ENCODE results near the gene FASTKD1. TPM values are rescaled to one million over a fixed set of nuclear protein-coding genes. Genes with fewer than 3 reads are reported as not detected.
A peak's percentile ranks its signal among the peaks of the same experiment; 100 is the strongest.
"Not testable (repeated sequence)": the region's sequence is repeated elsewhere in the genome, so short reads cannot be mapped to it uniquely, and the experiment has no call there.

The FASTKD1 gene
- total RNA-seq, 1 donor from 2014 or later = 27.1 TPM

GRCh38 chr2:169573974-169574299 is 272 bp upstream of the FASTKD1 start:
- ChIA-PET CTCF (interaction anchor here (1.7 kb wide), 1 partner anchor 10 kb away, joined by 7 read pairs; the partner anchor contains the start of gene PPIG), POLR2A (interaction anchor here (0.7 to 2.3 kb wide), 3 partner anchors 11 to 253 kb away, joined by 3 to 29 read pairs (median 3); partner anchors contain the start of genes PPIG and UBR3)
- Mint-ChIP-seq H3K36me3 (ENCODE audit: low read depth) (peaks cover 12% of the 10 kb centered on the region), H3K27me3 (no peaks in the 10 kb centered on the region), H3K9me3 (no peaks in the 10 kb centered on the region), H3K4me3 (peak overlapping the region; percentile 98), H3K27ac (peak overlapping the region; percentile 81), H3K4me1 (peaks cover 10% of the 10 kb centered on the region)
- DNase-seq = no peak
- intact Hi-C loops (cut with micrococcal nuclease) = loop anchor here (1.0 to 10.0 kb wide), 7 partner anchors 10 to 253 kb away; partner anchors contain the start of genes BBS5, CFAP210, LRP2 and PHOSPHO2
- ATAC-seq (ENCODE audit: low read depth) = no peak
- TF ChIP-seq CTCF (IDR thresholded peaks at IDR 0.05) = no peak

GRCh38 chr2:169572821-169573159 is 875 bp downstream of the FASTKD1 start:
- no peaks in the 10 kb centered on the region for H3K27me3 Mint-ChIP-seq

GRCh38 chr2:169572189-169572588 is 1.5 kb downstream of the FASTKD1 start:
- Mint-ChIP-seq H3K36me3 (ENCODE audit: low read depth) (peaks cover 17% of the 10 kb centered on the region), H3K4me3 (no peak overlapping the region), H3K27ac (no peak overlapping the region), H3K9me3 (no peaks in the 10 kb centered on the region), H3K27me3 (no peaks in the 10 kb centered on the region), H3K4me1 (peaks cover 10% of the 10 kb centered on the region)
- POLR2A ChIA-PET = interaction anchor here (2.3 kb wide), 1 partner anchor 12 kb away, joined by 29 read pairs; the partner anchor contains the start of gene PPIG
- TF ChIP-seq CTCF (IDR thresholded peaks at IDR 0.05) = no peak
- no peak for ATAC-seq (ENCODE audit: low read depth)
- intact Hi-C loops (cut with micrococcal nuclease) = loop anchor here (5.0 to 10.0 kb wide), 2 partner anchors 95 to 207 kb away; partner anchors contain the start of genes BBS5 and LRP2
- no peak for DNase-seq
- CTCF ChIA-PET = interaction anchor here (0.7 kb wide), 1 partner anchor 194 kb away, joined by 3 read pairs; no protein-coding TSS in a partner anchor

More at GRCh38 chr2:169572821-169573159, 875 bp downstream of the FASTKD1 start:
- ChIA-PET CTCF (interaction anchor here (0.7 to 1.7 kb wide), 2 partner anchors 12 to 193 kb away, joined by 3 to 7 read pairs; partner anchors contain the start of gene PPIG), POLR2A (interaction anchor here (1.2 to 2.3 kb wide), 2 partner anchors 12 to 226 kb away, joined by 3 to 29 read pairs; partner anchors contain the start of genes PPIG and SSB)
- H3K9me3 Mint-ChIP-seq = no peaks in the 10 kb centered on the region
- intact Hi-C loops (cut with micrococcal nuclease) = loop anchor here (1.0 to 10.0 kb wide), 7 partner anchors 8 to 255 kb away; partner anchors contain the start of genes BBS5, CFAP210, LRP2 and PHOSPHO2
- H3K4me3 Mint-ChIP-seq = peak overlapping the region; percentile 98
- no peak for TF ChIP-seq CTCF (IDR thresholded peaks at IDR 0.05)
- H3K4me1 Mint-ChIP-seq = peaks cover 10% of the 10 kb centered on the region
- H3K27ac Mint-ChIP-seq = peak overlapping the region; percentile 81
- no peak for ATAC-seq (ENCODE audit: low read depth)
- DNase-seq = no peak
- H3K36me3 Mint-ChIP-seq (ENCODE audit: low read depth) = peaks cover 14% of the 10 kb centered on the region

- Mint-ChIP-seq H3K4me1 (peaks cover 10% of the 10 kb centered on the region), H3K4me3 (no peak overlapping the region), H3K9me3 (no peaks in the 10 kb centered on the region), H3K27me3 (no peaks in the 10 kb centered on the region), H3K27ac (no peak overlapping the region), H3K36me3 (ENCODE audit: low read depth) (peaks cover 18% of the 10 kb centered on the region)
- DNase-seq = no peak
- ATAC-seq (ENCODE audit: low read depth) = no peak
- POLR2A ChIA-PET = no interaction called here
- CTCF ChIA-PET = no interaction called here
- no peak for TF ChIP-seq CTCF (IDR thresholded peaks at IDR 0.05)
- intact Hi-C loops (cut with micrococcal nuclease) = loop anchor here (5.0 to 10.0 kb wide), 2 partner anchors 94 to 207 kb away; partner anchors contain the start of genes BBS5 and LRP2
These were observed 2.1 kb downstream of the FASTKD1 start for GRCh38 chr2:169571571-169571970.

- H3K27ac Mint-ChIP-seq; DNase-seq; POLR2A ChIA-PET; ATAC-seq (ENCODE audit: low read depth); H3K27me3 Mint-ChIP-seq; H3K9me3 Mint-ChIP-seq; H3K4me3 Mint-ChIP-seq; H3K4me1 Mint-ChIP-seq; CTCF ChIA-PET: not testable (repeated sequence)
- peaks cover 21% of the 10 kb centered on the region for H3K36me3 Mint-ChIP-seq (ENCODE audit: low read depth)
- intact Hi-C loops (cut with micrococcal nuclease) = loop anchor here (5.0 to 10.0 kb wide), 2 partner anchors 93 to 206 kb away; partner anchors contain the start of genes BBS5 and LRP2
These were observed 2.9 kb downstream of the FASTKD1 start for GRCh38 chr2:169570752-169571151.
